Natural killer cell (primary cell): ENCODE data around the gene NOL11. TPM values are rescaled to one million over a fixed set of nuclear protein-coding genes. Genes with fewer than 3 reads are reported as not detected.
"Not testable (repeated sequence)": the region's sequence is repeated elsewhere in the genome, so short reads cannot be mapped to it uniquely, and the experiment has no call there.

Experiments
- ATAC-seq, 3 donors: fragments of 150-1000 bp in 2 of 3; fragments of 200-7000 bp in 1 of 3; cut with Tn5 transposase; 1 replicate in 1 of 3; 2 replicates in 2 of 3; pipeline ENCODE4 v1.10.0; 2021; ENCODE audit warnings: mild to moderate bottlenecking in 2 of 3, moderate library complexity in 2 of 3
- DNase-seq, 2 donors: peaks; one replicate each; pipeline versions ENCODE4 v3.0.0 to v3.0.0-alpha.2; 2013 to 2021; ENCODE audit warnings: mixed read lengths in 1 of 2
- H3K27ac ChIP-seq: one replicate; pipeline ENCODE4 v1.5.1; 2013; ENCODE audit warnings: mild to moderate bottlenecking, low read length
- H3K27me3 ChIP-seq: one replicate; pipeline ENCODE4 v1.6.1; 2013; ENCODE audit warnings: low read length; ENCODE audit not compliant: control insufficient read depth, insufficient read depth
- H3K36me3 ChIP-seq: one replicate; pipeline ENCODE4 v1.6.1; 2013; ENCODE audit warnings: low read length; ENCODE audit not compliant: control insufficient read depth, insufficient read depth
- H3K4me1 ChIP-seq: one replicate; pipeline ENCODE4 v1.6.1; 2013; ENCODE audit warnings: low read length; ENCODE audit not compliant: control insufficient read depth, insufficient read depth
- H3K4me3 ChIP-seq: one replicate; pipeline ENCODE4 v1.5.1; 2013; ENCODE audit warnings: low read length
- H3K9me3 ChIP-seq: one replicate; pipeline ENCODE4 v1.6.1; 2013; ENCODE audit warnings: low read length; ENCODE audit not compliant: control insufficient read depth, insufficient read depth
- H3K27ac Mint-ChIP-seq, 2 donors: one replicate each; pipeline ENCODE4 v1.8.0; 2022; ENCODE audit warnings: mild to moderate bottlenecking in 2 of 2, mixed read lengths in 2 of 2, moderate library complexity in 1 of 2
- H3K27me3 Mint-ChIP-seq, 2 donors: one replicate each; pipeline ENCODE4 v1.8.0; 2022; ENCODE audit warnings: low read depth in 2 of 2, mixed read lengths in 2 of 2
- H3K36me3 Mint-ChIP-seq: one replicate; pipeline ENCODE4 v1.8.0; 2022; ENCODE audit warnings: mixed read lengths
- H3K4me1 Mint-ChIP-seq, 2 donors: one replicate each; pipeline ENCODE4 v1.8.0; 2022; ENCODE audit warnings: mixed read lengths in 2 of 2
- H3K4me3 Mint-ChIP-seq: one replicate; pipeline ENCODE4 v1.8.0; 2022; ENCODE audit warnings: mild to moderate bottlenecking, moderate library complexity, mixed read lengths
- H3K9me3 Mint-ChIP-seq, 2 donors: one replicate each; pipeline ENCODE4 v1.8.0; 2022; ENCODE audit warnings: mixed read lengths in 2 of 2
- WGBS: methylation state at CpG from one replicate; pipeline ENCODE4 v1.1.7; 2013; ENCODE audit warnings: missing lambda C conversion rate; ENCODE audit not compliant: insufficient coverage; 5-methylcytosine and 5-hydroxymethylcytosine counted together
- intact Hi-C: fragments of 100-400 bp; cut with micrococcal nuclease; formaldehyde crosslinking; loops from one replicate; pipeline ENCODE4 v1.14.2; 2022
- total RNA-seq, 4 donors: library from RNA; stranded (reverse); fragments of 120-200 nt in 1 of 4; gene quantifications; one replicate each; pipeline versions ENCODE4 v1.2.3 to v1.2.4, GENCODE V29; 2013 to 2022
- TF ChIP-seq, protein P1 (sequence below): fragments of 200-600 bp; IDR thresholded peaks from one replicate; pipeline ENCODE4 v1.8.0; 2022; ENCODE audit warnings: antibody characterized with exemption

The NOL11 gene
- total RNA-seq, 3 donors from 2014 or later (not counting 1 experiment from before 2014, with no cell fraction given): 43.3 to 55.2 (median 49.1) TPM

DNA sequence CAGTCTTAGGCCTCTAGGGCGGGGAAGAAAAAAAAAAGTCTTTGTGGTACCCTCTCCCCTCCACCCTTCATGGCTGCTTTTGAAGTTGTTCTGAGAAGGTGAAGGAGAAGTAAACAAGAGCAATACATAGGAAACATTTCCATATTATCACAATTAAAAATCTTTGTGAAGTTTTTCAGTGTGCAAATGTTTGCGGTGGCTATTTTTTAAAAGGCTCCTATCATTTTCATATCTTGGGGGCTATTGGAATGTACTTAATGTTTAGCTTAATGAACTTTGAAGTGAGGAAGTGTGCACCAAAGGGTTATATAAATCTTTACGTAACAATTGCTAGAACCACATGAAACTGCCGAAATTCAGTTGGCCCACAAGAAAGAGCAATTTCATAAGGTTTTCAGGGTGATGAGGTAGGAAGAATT is 7.6 kb downstream of the NOL11 start:
- H3K36me3 Mint-ChIP-seq: peaks cover 40% of the 10 kb centered on the region
- H3K27me3 Mint-ChIP-seq: no peaks in the 10 kb centered on the region
- TF ChIP-seq, protein P1, sequence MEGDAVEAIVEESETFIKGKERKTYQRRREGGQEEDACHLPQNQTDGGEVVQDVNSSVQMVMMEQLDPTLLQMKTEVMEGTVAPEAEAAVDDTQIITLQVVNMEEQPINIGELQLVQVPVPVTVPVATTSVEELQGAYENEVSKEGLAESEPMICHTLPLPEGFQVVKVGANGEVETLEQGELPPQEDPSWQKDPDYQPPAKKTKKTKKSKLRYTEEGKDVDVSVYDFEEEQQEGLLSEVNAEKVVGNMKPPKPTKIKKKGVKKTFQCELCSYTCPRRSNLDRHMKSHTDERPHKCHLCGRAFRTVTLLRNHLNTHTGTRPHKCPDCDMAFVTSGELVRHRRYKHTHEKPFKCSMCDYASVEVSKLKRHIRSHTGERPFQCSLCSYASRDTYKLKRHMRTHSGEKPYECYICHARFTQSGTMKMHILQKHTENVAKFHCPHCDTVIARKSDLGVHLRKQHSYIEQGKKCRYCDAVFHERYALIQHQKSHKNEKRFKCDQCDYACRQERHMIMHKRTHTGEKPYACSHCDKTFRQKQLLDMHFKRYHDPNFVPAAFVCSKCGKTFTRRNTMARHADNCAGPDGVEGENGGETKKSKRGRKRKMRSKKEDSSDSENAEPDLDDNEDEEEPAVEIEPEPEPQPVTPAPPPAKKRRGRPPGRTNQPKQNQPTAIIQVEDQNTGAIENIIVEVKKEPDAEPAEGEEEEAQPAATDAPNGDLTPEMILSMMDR: no peak
- peaks cover 4 to 5% of the 10 kb centered on the region in 2 donors for H3K4me1 Mint-ChIP-seq
- H3K9me3 ChIP-seq: no peaks in the 10 kb centered on the region
- DNase-seq: peak in 1 of 2 donors; percentile 71
- H3K4me1 ChIP-seq: no peaks in the 10 kb centered on the region
- H3K9me3 Mint-ChIP-seq: no peaks in the 10 kb centered on the region
- H3K27ac Mint-ChIP-seq: peak overlapping the region in 1 of 2 donors; percentile 16
- no peaks in the 10 kb centered on the region for H3K27me3 ChIP-seq
- 97% methylated on average over 3 of the region's 4 CpGs for WGBS
- no peak overlapping the region for H3K4me3 Mint-ChIP-seq
- H3K4me3 ChIP-seq: no peak overlapping the region
- H3K36me3 ChIP-seq: peaks cover 79% of the 10 kb centered on the region
- H3K27ac ChIP-seq: no peak overlapping the region
- intact Hi-C loops: no loop called here
- ATAC-seq: no peak

DNA sequence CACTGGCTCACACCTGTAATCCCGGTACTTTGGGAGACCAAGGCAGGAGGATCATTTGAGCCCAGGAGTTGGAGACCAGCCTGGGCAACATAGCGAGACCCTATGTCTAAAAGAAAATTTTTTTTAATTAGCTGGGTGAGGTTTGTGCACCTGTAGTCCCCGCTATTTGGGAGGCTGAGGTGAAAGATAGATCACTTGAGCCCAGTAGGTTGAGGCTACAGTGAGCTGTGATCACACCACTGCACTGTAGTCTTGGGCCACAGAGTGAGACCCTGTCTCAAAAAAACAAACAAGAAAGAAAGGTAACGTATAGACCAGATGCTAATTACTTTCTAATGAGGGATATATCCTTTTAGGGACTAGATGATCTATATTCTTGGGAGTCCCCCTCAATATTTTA is 8.1 kb downstream of the NOL11 start:
- H3K9me3 Mint-ChIP-seq: no peaks in the 10 kb centered on the region
- peaks cover 4 to 5% of the 10 kb centered on the region in 2 donors for H3K4me1 Mint-ChIP-seq
- Histone ChIP-seq H3K4me1 (no peaks in the 10 kb centered on the region), H3K27ac (no peak overlapping the region), H3K4me3 (no peak overlapping the region), H3K27me3 (no peaks in the 10 kb centered on the region), H3K36me3 (peaks cover 80% of the 10 kb centered on the region), H3K9me3 (no peaks in the 10 kb centered on the region)
- H3K27ac Mint-ChIP-seq: peak overlapping the region in 1 of 2 donors; percentile 16
- peaks cover 40% of the 10 kb centered on the region for H3K36me3 Mint-ChIP-seq
- ATAC-seq (no peak), DNase-seq (no peak)
- no peak overlapping the region for H3K4me3 Mint-ChIP-seq
- TF ChIP-seq, protein P1: no peak
- intact Hi-C loops: no loop called here
- H3K27me3 Mint-ChIP-seq: no peaks in the 10 kb centered on the region
- WGBS: 96% methylated on average over 4 of the region's 4 CpGs

DNA sequence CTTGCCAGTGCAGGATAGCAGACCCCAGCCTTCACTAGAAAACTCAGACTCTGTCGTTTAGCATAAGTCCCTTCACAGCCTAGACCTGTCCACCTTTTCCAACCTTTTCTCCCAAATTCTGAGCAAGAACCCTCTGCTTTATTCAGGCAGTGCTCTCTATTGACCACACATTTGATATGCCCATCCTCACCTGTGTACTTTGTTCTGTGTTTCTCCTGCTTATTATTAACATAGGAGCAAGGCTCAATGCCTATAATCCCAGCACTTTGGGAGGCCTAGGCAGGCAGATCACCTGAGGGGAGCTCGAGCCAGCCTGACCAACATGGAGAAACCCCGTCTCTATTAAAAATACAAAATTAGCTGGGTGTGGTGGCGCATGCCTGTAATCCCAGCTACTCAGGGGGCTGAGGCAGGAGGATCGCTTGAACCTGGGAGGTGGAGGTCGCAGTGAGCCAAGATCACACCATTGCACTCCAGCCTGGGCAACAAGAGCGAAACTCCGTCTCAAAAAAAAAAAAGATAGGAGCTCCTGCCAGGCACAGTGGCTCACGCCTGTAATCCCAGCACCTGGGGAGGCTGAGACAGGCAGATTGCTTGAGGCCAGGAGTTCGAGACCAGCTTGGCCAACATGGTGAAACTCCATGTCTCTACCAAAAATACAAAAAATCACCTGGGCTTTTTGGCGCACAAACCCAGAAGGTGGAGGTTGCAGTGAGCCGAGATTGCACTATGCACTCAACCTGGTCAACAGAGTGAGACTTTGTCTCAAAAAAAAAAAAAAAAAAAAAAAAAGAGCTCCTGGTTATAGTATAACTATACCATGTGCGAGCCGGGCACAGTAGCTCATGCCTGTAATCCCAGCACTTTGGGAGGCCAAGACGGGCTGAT is 9.7 kb downstream of the NOL11 start:
- WGBS: over 99% methylated on average over 15 of the region's 15 CpGs
- peak overlapping the region; percentile 16 to 60 for H3K27ac Mint-ChIP-seq
- peaks cover 75% of the 10 kb centered on the region for H3K36me3 ChIP-seq
- H3K27me3 ChIP-seq, ATAC-seq, H3K4me3 ChIP-seq, DNase-seq, H3K9me3 ChIP-seq, intact Hi-C loops, H3K4me3 Mint-ChIP-seq, H3K27me3 Mint-ChIP-seq, H3K4me1 ChIP-seq, H3K9me3 Mint-ChIP-seq, H3K27ac ChIP-seq: not testable (repeated sequence)
- H3K4me1 Mint-ChIP-seq: peaks cover 9 to 12% of the 10 kb centered on the region in 2 donors
- peaks cover 43% of the 10 kb centered on the region for H3K36me3 Mint-ChIP-seq

DNA sequence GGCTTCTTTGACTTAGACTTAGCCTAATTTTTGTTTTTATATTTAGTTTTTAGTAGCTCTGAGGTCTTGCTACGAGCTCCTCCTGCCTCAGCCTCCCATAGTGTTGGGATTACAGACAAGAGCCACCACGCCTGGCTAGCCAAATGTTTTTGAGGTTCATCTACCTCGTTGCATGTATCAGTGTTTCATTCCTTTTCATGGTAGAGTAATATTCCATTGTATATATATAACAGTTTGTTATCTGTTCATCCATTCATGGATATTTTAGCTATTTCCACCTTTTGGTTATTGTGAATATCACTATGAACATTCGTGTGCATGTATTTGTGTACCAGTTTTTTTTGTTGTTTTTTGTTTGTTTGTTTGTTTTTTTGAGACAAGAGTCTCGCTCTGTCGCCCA is 12.2 kb downstream of the NOL11 start:
- DNase-seq: no peak
- TF ChIP-seq, protein P1: no peak
- 99% methylated on average over 5 of the region's 6 CpGs for WGBS
- Mint-ChIP-seq H3K9me3 (no peaks in the 10 kb centered on the region), H3K4me1 (peaks cover 18 to 26% of the 10 kb centered on the region in 2 donors), H3K27ac (no peak overlapping the region), H3K27me3 (no peaks in the 10 kb centered on the region), H3K4me3 (no peak overlapping the region), H3K36me3 (peaks cover 43% of the 10 kb centered on the region)
- no peak overlapping the region for H3K27ac ChIP-seq
- no peaks in the 10 kb centered on the region for H3K9me3 ChIP-seq
- no peaks in the 10 kb centered on the region for H3K27me3 ChIP-seq
- peaks cover 75% of the 10 kb centered on the region for H3K36me3 ChIP-seq
- intact Hi-C loops: no loop called here
- no peak for ATAC-seq
- H3K4me1 ChIP-seq: no peaks in the 10 kb centered on the region
- no peak overlapping the region for H3K4me3 ChIP-seq
